Neuronal stem cell (in vitro differentiated cells): ENCODE results near the gene GPR143.

Experiments used
- DNase-seq: peaks from one replicate; pipeline ENCODE4 v3.0.0-alpha.2; 2013; ENCODE audit warnings: low spot score
- H2AFZ ChIP-seq: one replicate; pipeline ENCODE4 v1.6.1; 2013; ENCODE audit warnings: mild to moderate bottlenecking, low read length, inconsistent platforms
- H2AK5ac ChIP-seq: 2 replicates; pipeline ENCODE4 v1.6.1; 2013; ENCODE audit warnings: low read depth, mild to moderate bottlenecking, inconsistent platforms, low read length, moderate library complexity, mixed read lengths
- H2BK120ac ChIP-seq: 2 replicates; pipeline ENCODE4 v1.6.1; 2013; ENCODE audit warnings: low read depth, mild to moderate bottlenecking, inconsistent platforms, low read length, moderate library complexity, mixed read lengths
- H2BK12ac ChIP-seq: one replicate; pipeline ENCODE4 v1.6.1; 2013; ENCODE audit warnings: low read length, inconsistent platforms
- H2BK15ac ChIP-seq: 2 replicates; pipeline ENCODE4 v1.6.1; 2013; ENCODE audit warnings: mild to moderate bottlenecking, low read length, inconsistent platforms, mixed read lengths
- H2BK5ac ChIP-seq: one replicate; pipeline ENCODE4 v1.6.1; 2013; ENCODE audit warnings: inconsistent platforms, mild to moderate bottlenecking, low read length, moderate library complexity
- H3K14ac ChIP-seq: one replicate; pipeline ENCODE4 v1.6.1; 2013; ENCODE audit warnings: low read length, inconsistent platforms
- H3K18ac ChIP-seq: 2 replicates; pipeline ENCODE4 v1.6.1; 2013; ENCODE audit warnings: low read length, inconsistent platforms
- H3K23ac ChIP-seq: 2 replicates; pipeline ENCODE4 v1.6.1; 2013; ENCODE audit warnings: low read depth, mild to moderate bottlenecking, mixed read lengths, low read length, inconsistent platforms; ENCODE audit not compliant: poor library complexity
- H3K27ac ChIP-seq: replicated peaks from 3 replicates; pipeline ENCODE4 v1.5.1; 2013; ENCODE audit warnings: low read length, inconsistent platforms
- H3K27me3 ChIP-seq, 3 experiments: 2 replicates each; pipeline ENCODE4 v1.6.1; 2013; ENCODE audit warnings: low read length in 3 of 3, mild to moderate bottlenecking in 2 of 3, inconsistent platforms in 1 of 3, low read depth in 1 of 3, mixed read lengths in 1 of 3, moderate library complexity in 1 of 3; ENCODE audit not compliant: control insufficient read depth in 3 of 3, insufficient read depth in 3 of 3
- H3K36me3 ChIP-seq, 2 donors: replicated peaks in 1 of 2; 2 replicates each; pipeline ENCODE4 v1.6.1; 2013; ENCODE audit warnings: low read length in 2 of 2; ENCODE audit not compliant: control insufficient read depth in 2 of 2, insufficient read depth in 2 of 2
- H3K4ac ChIP-seq: 2 replicates; pipeline ENCODE4 v1.6.1; 2013; ENCODE audit warnings: inconsistent platforms, mild to moderate bottlenecking, low read length, moderate library complexity
- H3K4me1 ChIP-seq, 2 donors: 1 replicate in 1 of 2; 2 replicates in 1 of 2; pipeline ENCODE4 v1.6.1; 2013; ENCODE audit warnings: low read length in 2 of 2, low read depth in 1 of 2; ENCODE audit not compliant: control insufficient read depth in 2 of 2, insufficient read depth in 1 of 2
- H3K4me2 ChIP-seq: one replicate; pipeline ENCODE4 v1.6.1; 2013; ENCODE audit warnings: mild to moderate bottlenecking, low read length, inconsistent platforms; ENCODE audit not compliant: insufficient read depth, poor library complexity, severe bottlenecking
- H3K4me3 ChIP-seq, 2 donors: 2 replicates each; pipeline ENCODE4 v1.5.1; 2013; ENCODE audit warnings: low read length in 2 of 2, mild to moderate bottlenecking in 2 of 2, inconsistent platforms in 1 of 2, moderate library complexity in 1 of 2
- H3K79me1 ChIP-seq: one replicate; pipeline ENCODE4 v1.6.1; 2013; ENCODE audit warnings: low read depth, mild to moderate bottlenecking, inconsistent platforms, low read length, moderate library complexity
- H3K9ac ChIP-seq: one replicate; pipeline ENCODE4 v1.6.1; 2013; ENCODE audit warnings: mild to moderate bottlenecking, low read depth, low read length, inconsistent platforms; ENCODE audit not compliant: poor library complexity
- H3K9me3 ChIP-seq, 2 donors: replicated peaks in 1 of 2; 2 replicates each; pipeline versions ENCODE3 to v1.6.1; 2013; ENCODE audit warnings: low read length in 2 of 2, mild to moderate bottlenecking in 2 of 2, inconsistent platforms in 1 of 2, low read depth in 1 of 2, mixed read lengths in 1 of 2, moderate library complexity in 1 of 2; ENCODE audit not compliant: control insufficient read depth in 2 of 2, insufficient read depth in 1 of 2
- H4K8ac ChIP-seq: one replicate; pipeline ENCODE4 v1.6.1; 2013; ENCODE audit warnings: low read depth, mild to moderate bottlenecking, inconsistent platforms, low read length, moderate library complexity
- H4K91ac ChIP-seq: one replicate; pipeline ENCODE4 v1.6.1; 2013; ENCODE audit warnings: low read length, low read depth, mild to moderate bottlenecking, inconsistent platforms; ENCODE audit not compliant: poor library complexity
- WGBS, 2 donors: extraction: QIAGEN DNeasy Blood & Tissue Kit; methylation state at CpG; one replicate each; pipeline ENCODE4 v1.1.7; 2013; ENCODE audit warnings: missing lambda C conversion rate in 2 of 2, mixed read lengths in 1 of 2; ENCODE audit not compliant: insufficient read length in 2 of 2, insufficient replicate concordance in 1 of 2; ENCODE audit errors: extremely low coverage in 2 of 2; 5-methylcytosine and 5-hydroxymethylcytosine counted together

GPR143 gene

GRCh38 chrX:9700555-9700954, 65.1 kb downstream of the GPR143 start:
- no peak overlapping the region for H3K27ac ChIP-seq
- H3K79me1 ChIP-seq = no peaks in the 10 kb centered on the region
- H4K91ac ChIP-seq = no peak overlapping the region
- no peak for DNase-seq
- no peak overlapping the region for H3K9ac ChIP-seq
- no peak overlapping the region for H2AFZ ChIP-seq
- peaks cover 16 to 55% of the 10 kb centered on the region in 2 donors for H3K36me3 ChIP-seq
- no peak overlapping the region for H2BK5ac ChIP-seq
- no peak overlapping the region for H2BK15ac ChIP-seq
- no peak overlapping the region for H3K23ac ChIP-seq
- no peak overlapping the region for H2BK120ac ChIP-seq
- H3K4me1 ChIP-seq = no peaks in the 10 kb centered on the region
- H3K4ac ChIP-seq = no peak overlapping the region
- H2BK12ac ChIP-seq = no peak overlapping the region
- no CpG with 5 or more reads among the region's 15 CpGs for WGBS, 2 donors
- no peak overlapping the region for H3K4me2 ChIP-seq
- no peak overlapping the region for H3K18ac ChIP-seq
- no peak overlapping the region for H4K8ac ChIP-seq
- H3K9me3 ChIP-seq = peaks cover 0 to 4% of the 10 kb centered on the region in 2 donors
- no peak overlapping the region for H3K4me3 ChIP-seq
- no peak overlapping the region for H3K14ac ChIP-seq
- H3K27me3 ChIP-seq = no peaks in the 10 kb centered on the region
- H2AK5ac ChIP-seq = no peak overlapping the region

GRCh38 chrX:9698576-9698975, 67.1 kb downstream of the GPR143 start:
- H3K23ac ChIP-seq = no peak overlapping the region
- no peaks in the 10 kb centered on the region for H3K4me1 ChIP-seq
- no peak overlapping the region for H2AFZ ChIP-seq
- H2BK120ac ChIP-seq = no peak overlapping the region
- no peaks in the 10 kb centered on the region for H3K27me3 ChIP-seq
- no peak overlapping the region for H3K9ac ChIP-seq
- no peak overlapping the region for H4K91ac ChIP-seq
- H3K36me3 ChIP-seq = peaks cover 19 to 58% of the 10 kb centered on the region in 2 donors
- no peak overlapping the region for H2AK5ac ChIP-seq
- no peak for DNase-seq
- H4K8ac ChIP-seq = no peak overlapping the region
- H2BK15ac ChIP-seq = no peak overlapping the region
- H3K9me3 ChIP-seq = no peaks in the 10 kb centered on the region
- H3K4me2 ChIP-seq = no peak overlapping the region
- H3K14ac ChIP-seq = no peak overlapping the region
- no peak overlapping the region for H2BK5ac ChIP-seq
- WGBS, 2 donors = no CpG with 5 or more reads among the region's 12 CpGs
- H3K79me1 ChIP-seq = no peaks in the 10 kb centered on the region
- no peak overlapping the region for H2BK12ac ChIP-seq
- no peak overlapping the region for H3K4me3 ChIP-seq
- no peak overlapping the region for H3K4ac ChIP-seq
- H3K27ac ChIP-seq = no peak overlapping the region
- no peak overlapping the region for H3K18ac ChIP-seq

- peaks cover 26 to 77% of the 10 kb centered on the region in 2 donors for H3K36me3 ChIP-seq
- WGBS, 2 donors = no CpG with 5 or more reads among the region's 12 CpGs
- no peak overlapping the region for H3K14ac ChIP-seq
- H4K91ac ChIP-seq = no peak overlapping the region
- no peaks in the 10 kb centered on the region for H3K27me3 ChIP-seq
- no peaks in the 10 kb centered on the region for H3K4me1 ChIP-seq
- H2BK15ac ChIP-seq = no peak overlapping the region
- no peak overlapping the region for H4K8ac ChIP-seq
- H2BK5ac ChIP-seq = no peak overlapping the region
- H2AFZ ChIP-seq = no peak overlapping the region
- H2AK5ac ChIP-seq = no peak overlapping the region
- no peak overlapping the region for H3K9ac ChIP-seq
- H3K4ac ChIP-seq = no peak overlapping the region
- no peak overlapping the region for H3K18ac ChIP-seq
- H3K9me3 ChIP-seq = peaks cover 0 to 2% of the 10 kb centered on the region in 2 donors
- no peak overlapping the region for H3K23ac ChIP-seq
- H3K27ac ChIP-seq = no peak overlapping the region
- H3K4me2 ChIP-seq = no peak overlapping the region
- H3K79me1 ChIP-seq = peaks cover 3% of the 10 kb centered on the region
- no peak overlapping the region for H3K4me3 ChIP-seq
- H2BK12ac ChIP-seq = no peak overlapping the region
- no peak for DNase-seq
- H2BK120ac ChIP-seq = no peak overlapping the region
These were observed 72.2 kb downstream of the GPR143 start for GRCh38 chrX:9693307-9694001.

GRCh38 chrX:9690046-9690445, 75.6 kb downstream of the GPR143 start:
- Histone ChIP-seq H3K4me2 (no peak overlapping the region), H2BK120ac (no peak overlapping the region), H3K79me1 (peaks cover 3% of the 10 kb centered on the region), H2AK5ac (no peak overlapping the region), H3K27me3 (no peaks in the 10 kb centered on the region), H3K9me3 (peaks cover 0 to 2% of the 10 kb centered on the region in 2 donors), H2BK15ac (no peak overlapping the region), H3K14ac (no peak overlapping the region), H4K91ac (no peak overlapping the region), H3K18ac (no peak overlapping the region), H3K23ac (no peak overlapping the region), H3K4ac (no peak overlapping the region), H3K9ac (no peak overlapping the region), H2BK12ac (no peak overlapping the region), H3K4me1 (no peaks in the 10 kb centered on the region), H4K8ac (no peak overlapping the region), H3K27ac (no peak overlapping the region), H3K36me3 (peaks cover 22 to 67% of the 10 kb centered on the region in 2 donors), H2BK5ac (no peak overlapping the region), H2AFZ (no peak overlapping the region), H3K4me3 (no peak overlapping the region)
- WGBS, 2 donors = no CpG with 5 or more reads among the region's 5 CpGs
- no peak for DNase-seq
